Neural cell (in vitro differentiated cells): ENCODE data around the gene NT5E. TPM values are rescaled to one million over a fixed set of nuclear protein-coding genes. Genes with fewer than 3 reads are reported as not detected.

Experiments used
- H2AFZ ChIP-seq: fragments of 200-600, 300-800 bp; sonication (generic), shearing (Covaris generic); 2 replicates; pipeline ENCODE4 v1.6.0; 2014; ENCODE audit warnings: low read depth, mild to moderate bottlenecking, antibody characterized with exemption, low read length, moderate library complexity
- H3F3A ChIP-seq: fragments of 200-600 bp; shearing (Covaris generic); 2 replicates; pipeline ENCODE4 v1.6.1; 2016; ENCODE audit warnings: mild to moderate bottlenecking, moderate library complexity, mixed read lengths, antibody characterized with exemption, low read length; ENCODE audit not compliant: insufficient read depth, poor library complexity, severe bottlenecking
- H3K27ac ChIP-seq: fragments of 200-600, 300-800 bp; sonication (generic), shearing (Covaris generic); 2 replicates; pipeline ENCODE4 v1.5.1; 2014; ENCODE audit warnings: mild to moderate bottlenecking, low read length, moderate library complexity
- H3K27me3 ChIP-seq: fragments of 300-800, 200-600 bp; sonication (generic), shearing (Covaris generic); 2 replicates; pipeline ENCODE4 v1.6.0; 2014; ENCODE audit warnings: mild to moderate bottlenecking, low read depth, low read length, moderate library complexity; ENCODE audit not compliant: insufficient read depth
- H3K36me3 ChIP-seq: fragments of 300-800, 200-600 bp; sonication (generic), shearing (Covaris generic); 2 replicates; pipeline ENCODE4 v1.5.1; 2014; ENCODE audit warnings: mild to moderate bottlenecking, antibody characterized with exemption, low read length, moderate library complexity; ENCODE audit not compliant: insufficient read depth
- H3K4me2 ChIP-seq: fragments of 300-800, 200-600 bp; sonication (generic), shearing (Covaris generic); 2 replicates; pipeline ENCODE4 v1.6.0; 2014; ENCODE audit warnings: mild to moderate bottlenecking, low read length
- H3K4me3 ChIP-seq: fragments of 300-800, 200-600 bp; sonication (generic), shearing (Covaris generic); 2 replicates; pipeline ENCODE4 v1.5.1; 2014; ENCODE audit warnings: mild to moderate bottlenecking, low read length, moderate library complexity
- H3K79me2 ChIP-seq: fragments of 200-600 bp; shearing (Covaris generic); replicated peaks from 2 replicates; pipeline ENCODE4 v1.6.0; 2014; ENCODE audit warnings: mild to moderate bottlenecking, low read length, moderate library complexity; ENCODE audit not compliant: insufficient read depth
- H3K9ac ChIP-seq: fragments of 300-800, 200-600 bp; sonication (generic), shearing (Covaris generic); 2 replicates; pipeline ENCODE4 v1.6.1; 2016; ENCODE audit warnings: mild to moderate bottlenecking, low read length, mixed read lengths
- H3K9me2 ChIP-seq: fragments of 200-600 bp; shearing (Covaris generic); 2 replicates; pipeline ENCODE4 v1.6.1; 2016; ENCODE audit warnings: mild to moderate bottlenecking, low read length, mixed read lengths; ENCODE audit not compliant: insufficient read depth
- H3K9me3 ChIP-seq: fragments of 200-600, 300-800 bp; sonication (generic), shearing (Covaris generic); 2 replicates; pipeline ENCODE4 v1.6.1; 2016; ENCODE audit warnings: mild to moderate bottlenecking, mixed run types, low read length, moderate library complexity, mixed read lengths
- H4K20me1 ChIP-seq: fragments of 200-600 bp; shearing (Covaris generic); 2 replicates; pipeline ENCODE4 v1.6.1; 2016; ENCODE audit warnings: mild to moderate bottlenecking, mixed run types; ENCODE audit not compliant: insufficient read depth
- EP300 ChIP-seq: fragments of 450-650 bp; conservative IDR thresholded peaks from 2 replicates; pipeline ENCODE4 v1.6.1; 2014; ENCODE audit warnings: antibody characterized with exemption, mild to moderate bottlenecking, moderate library complexity; ENCODE audit not compliant: poor library complexity, severe bottlenecking
- EZH2 ChIP-seq: fragments of 200-600, 300-800 bp; shearing (Covaris generic), sonication (generic); IDR thresholded peaks from 2 replicates; pipeline ENCODE4 v1.6.1; 2014; ENCODE audit warnings: antibody characterized with exemption, low read length, borderline replicate concordance, mild to moderate bottlenecking; ENCODE audit not compliant: insufficient read depth, poor library complexity, severe bottlenecking
- MXI1 ChIP-seq: fragments of 450-650 bp; conservative IDR thresholded peaks from 2 replicates; pipeline ENCODE4 v1.6.1; 2014; ENCODE audit warnings: antibody characterized with exemption, mild to moderate bottlenecking; ENCODE audit not compliant: poor library complexity, severe bottlenecking
- POLR2AphosphoS5 ChIP-seq: IDR thresholded peaks from 2 replicates; pipeline ENCODE4 v1.6.1; 2012
- RAD21 ChIP-seq: fragments of 450-650 bp; conservative IDR thresholded peaks from 2 replicates; pipeline ENCODE4 v1.6.1; 2014; ENCODE audit warnings: antibody characterized with exemption, mild to moderate bottlenecking, moderate library complexity
- SMC3 ChIP-seq: fragments of 450-650 bp; conservative IDR thresholded peaks from 2 replicates; pipeline ENCODE4 v1.6.1; 2014; ENCODE audit warnings: antibody characterized with exemption, mild to moderate bottlenecking, moderate library complexity; ENCODE audit not compliant: poor library complexity
- TAF1 ChIP-seq: IDR thresholded peaks from 2 replicates; pipeline ENCODE4 v1.6.1; 2012; ENCODE audit warnings: low read depth
- polyA plus RNA-seq: library from polyadenylated mRNA; depleted of rRNA; stranded (reverse); fragments of >200 nt; gene quantifications from 2 replicates; pipeline ENCODE4 v1.2.3, GENCODE V29; 2014
- TF ChIP-seq, protein P1 (sequence below): IDR thresholded peaks from 2 replicates; pipeline ENCODE4 v1.6.1; 2012; ENCODE audit warnings: borderline replicate concordance
- TF ChIP-seq, protein P2 (sequence below): fragments of 450-650 bp; IDR thresholded peaks from 2 replicates; pipeline ENCODE4 v1.5.1; 2014; ENCODE audit warnings: antibody characterized with exemption, mild to moderate bottlenecking, moderate library complexity; ENCODE audit not compliant: poor library complexity, severe bottlenecking

The NT5E gene
- polyA plus RNA-seq, 1 donor from 2014 or later = not detected

DNA sequence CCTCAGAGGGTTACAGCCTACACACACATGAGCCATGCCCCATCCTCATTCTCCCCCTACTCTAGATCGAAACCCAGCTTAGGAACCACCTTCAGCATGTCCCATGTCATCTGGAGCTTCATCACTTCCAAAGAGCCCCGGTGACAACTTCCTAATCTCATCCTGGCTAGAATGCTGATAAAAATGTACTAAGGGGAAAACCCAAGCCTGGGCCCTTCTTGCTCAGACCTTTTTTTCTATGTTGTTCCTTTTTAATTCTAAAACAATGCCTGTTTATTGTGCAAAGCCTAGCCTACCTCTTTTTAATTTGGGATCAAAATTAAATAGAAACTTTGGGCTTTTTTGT, 44.1 kb upstream of the NT5E start:
- Histone ChIP-seq H4K20me1 (no peaks in the 10 kb centered on the region), H3F3A (no peaks in the 10 kb centered on the region), H3K4me2 (no peak overlapping the region), H2AFZ (no peak overlapping the region), H3K27me3 (no peaks in the 10 kb centered on the region), H3K27ac (no peak overlapping the region), H3K79me2 (no peaks in the 10 kb centered on the region), H3K9ac (no peak overlapping the region), H3K9me2 (no peaks in the 10 kb centered on the region), H3K4me3 (no peak overlapping the region), H3K36me3 (no peaks in the 10 kb centered on the region), H3K9me3 (no peaks in the 10 kb centered on the region)
- no peak for TF ChIP-seq TAF1
- TF ChIP-seq EZH2 = no peak
- TF ChIP-seq, protein P1, sequence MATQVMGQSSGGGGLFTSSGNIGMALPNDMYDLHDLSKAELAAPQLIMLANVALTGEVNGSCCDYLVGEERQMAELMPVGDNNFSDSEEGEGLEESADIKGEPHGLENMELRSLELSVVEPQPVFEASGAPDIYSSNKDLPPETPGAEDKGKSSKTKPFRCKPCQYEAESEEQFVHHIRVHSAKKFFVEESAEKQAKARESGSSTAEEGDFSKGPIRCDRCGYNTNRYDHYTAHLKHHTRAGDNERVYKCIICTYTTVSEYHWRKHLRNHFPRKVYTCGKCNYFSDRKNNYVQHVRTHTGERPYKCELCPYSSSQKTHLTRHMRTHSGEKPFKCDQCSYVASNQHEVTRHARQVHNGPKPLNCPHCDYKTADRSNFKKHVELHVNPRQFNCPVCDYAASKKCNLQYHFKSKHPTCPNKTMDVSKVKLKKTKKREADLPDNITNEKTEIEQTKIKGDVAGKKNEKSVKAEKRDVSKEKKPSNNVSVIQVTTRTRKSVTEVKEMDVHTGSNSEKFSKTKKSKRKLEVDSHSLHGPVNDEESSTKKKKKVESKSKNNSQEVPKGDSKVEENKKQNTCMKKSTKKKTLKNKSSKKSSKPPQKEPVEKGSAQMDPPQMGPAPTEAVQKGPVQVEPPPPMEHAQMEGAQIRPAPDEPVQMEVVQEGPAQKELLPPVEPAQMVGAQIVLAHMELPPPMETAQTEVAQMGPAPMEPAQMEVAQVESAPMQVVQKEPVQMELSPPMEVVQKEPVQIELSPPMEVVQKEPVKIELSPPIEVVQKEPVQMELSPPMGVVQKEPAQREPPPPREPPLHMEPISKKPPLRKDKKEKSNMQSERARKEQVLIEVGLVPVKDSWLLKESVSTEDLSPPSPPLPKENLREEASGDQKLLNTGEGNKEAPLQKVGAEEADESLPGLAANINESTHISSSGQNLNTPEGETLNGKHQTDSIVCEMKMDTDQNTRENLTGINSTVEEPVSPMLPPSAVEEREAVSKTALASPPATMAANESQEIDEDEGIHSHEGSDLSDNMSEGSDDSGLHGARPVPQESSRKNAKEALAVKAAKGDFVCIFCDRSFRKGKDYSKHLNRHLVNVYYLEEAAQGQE = no peak
- TF ChIP-seq SMC3 = no peak
- TF ChIP-seq MXI1 = no peak
- TF ChIP-seq, protein P2, sequence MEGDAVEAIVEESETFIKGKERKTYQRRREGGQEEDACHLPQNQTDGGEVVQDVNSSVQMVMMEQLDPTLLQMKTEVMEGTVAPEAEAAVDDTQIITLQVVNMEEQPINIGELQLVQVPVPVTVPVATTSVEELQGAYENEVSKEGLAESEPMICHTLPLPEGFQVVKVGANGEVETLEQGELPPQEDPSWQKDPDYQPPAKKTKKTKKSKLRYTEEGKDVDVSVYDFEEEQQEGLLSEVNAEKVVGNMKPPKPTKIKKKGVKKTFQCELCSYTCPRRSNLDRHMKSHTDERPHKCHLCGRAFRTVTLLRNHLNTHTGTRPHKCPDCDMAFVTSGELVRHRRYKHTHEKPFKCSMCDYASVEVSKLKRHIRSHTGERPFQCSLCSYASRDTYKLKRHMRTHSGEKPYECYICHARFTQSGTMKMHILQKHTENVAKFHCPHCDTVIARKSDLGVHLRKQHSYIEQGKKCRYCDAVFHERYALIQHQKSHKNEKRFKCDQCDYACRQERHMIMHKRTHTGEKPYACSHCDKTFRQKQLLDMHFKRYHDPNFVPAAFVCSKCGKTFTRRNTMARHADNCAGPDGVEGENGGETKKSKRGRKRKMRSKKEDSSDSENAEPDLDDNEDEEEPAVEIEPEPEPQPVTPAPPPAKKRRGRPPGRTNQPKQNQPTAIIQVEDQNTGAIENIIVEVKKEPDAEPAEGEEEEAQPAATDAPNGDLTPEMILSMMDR = no peak
- TF ChIP-seq EP300 = no peak
- no peak for TF ChIP-seq RAD21
- no peak for TF ChIP-seq POLR2AphosphoS5

DNA sequence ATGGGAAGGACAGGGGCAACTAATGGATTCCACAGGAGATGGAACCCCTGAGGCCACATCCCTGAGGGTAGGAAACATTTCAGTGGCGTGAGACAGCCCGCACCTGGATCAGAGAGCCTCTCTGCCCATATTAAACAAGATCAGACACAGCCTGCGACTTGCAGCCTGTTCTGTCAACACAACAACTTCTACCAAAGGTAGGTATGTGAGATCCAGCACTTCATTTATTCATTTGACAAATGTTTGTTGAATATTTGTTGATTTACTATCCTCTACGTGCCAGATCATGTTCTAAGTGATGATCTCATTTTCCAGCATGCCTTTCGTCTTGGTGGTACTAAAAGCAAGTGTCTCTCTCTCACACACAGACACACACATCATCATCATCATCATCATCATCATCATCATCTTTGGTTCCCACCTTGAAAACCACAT, 43.2 kb upstream of the NT5E start:
- Histone ChIP-seq H3K9me3 (no peaks in the 10 kb centered on the region), H3K27me3 (no peaks in the 10 kb centered on the region), H2AFZ (no peak overlapping the region), H3K4me2 (no peak overlapping the region), H3K4me3 (no peak overlapping the region), H4K20me1 (no peaks in the 10 kb centered on the region), H3F3A (no peaks in the 10 kb centered on the region), H3K36me3 (no peaks in the 10 kb centered on the region), H3K79me2 (no peaks in the 10 kb centered on the region), H3K9me2 (no peaks in the 10 kb centered on the region), H3K27ac (no peak overlapping the region), H3K9ac (no peak overlapping the region)
- TF ChIP-seq, protein P2 = no peak
- TF ChIP-seq SMC3 (no peak), MXI1 (no peak), POLR2AphosphoS5 (no peak), RAD21 (no peak), EZH2 (no peak)
